ENCODE results near the gene OBI1.
"Not testable (repeated sequence)": the region's sequence is repeated elsewhere in the genome, so short reads cannot be mapped to it uniquely, and the experiment has no call there.

Gene OBI1

GRCh38 chr13:78652651-78653050, 6.3 kb downstream of the OBI1 start:
- no peak for DNase-seq (ENCODE audit: low spot score)
- no peak for TF ChIP-seq CTCF (IDR thresholded peaks at IDR 0.05; ENCODE audit: borderline replicate concordance, control extremely low read depth, extremely low read depth, insufficient read depth, missing control alignments)
- in situ Hi-C loops (cut with MboI; ENCODE audit: low sequenced_read_pairs, unreplicated experiment): no loop called here

- DNase-seq (ENCODE audit: low spot score): no peak
- in situ Hi-C loops (cut with MboI; ENCODE audit: low sequenced_read_pairs, unreplicated experiment): no loop called here
- TF ChIP-seq CTCF (IDR thresholded peaks at IDR 0.05; ENCODE audit: borderline replicate concordance, control extremely low read depth, extremely low read depth, insufficient read depth, missing control alignments): no peak
Measured at GRCh38 chr13:78650717-78651083, 8.3 kb downstream of the OBI1 start.

GRCh38 chr13:78649997-78650716, 8.8 kb downstream of the OBI1 start:
- DNase-seq (ENCODE audit: low spot score): no peak
- in situ Hi-C loops (cut with MboI; ENCODE audit: low sequenced_read_pairs, unreplicated experiment): no loop called here
- no peak for TF ChIP-seq CTCF (IDR thresholded peaks at IDR 0.05; ENCODE audit: borderline replicate concordance, control extremely low read depth, extremely low read depth, insufficient read depth, missing control alignments)

- DNase-seq (ENCODE audit: low spot score); in situ Hi-C loops (cut with MboI; ENCODE audit: low sequenced_read_pairs, unreplicated experiment): not testable (repeated sequence)
Measured at GRCh38 chr13:78647109-78647678, 11.8 kb downstream of the OBI1 start.

- in situ Hi-C loops (cut with MboI; ENCODE audit: low sequenced_read_pairs, unreplicated experiment): no loop called here
- DNase-seq (ENCODE audit: low spot score): peak; percentile 49
- no peak for TF ChIP-seq CTCF (IDR thresholded peaks at IDR 0.05; ENCODE audit: borderline replicate concordance, control extremely low read depth, extremely low read depth, insufficient read depth, missing control alignments)
Measured at GRCh38 chr13:78638216-78638615, 20.7 kb downstream of the OBI1 start.

GRCh38 chr13:78636495-78636894, 22.5 kb downstream of the OBI1 start:
- DNase-seq (ENCODE audit: low spot score): no peak
- in situ Hi-C loops (cut with MboI; ENCODE audit: low sequenced_read_pairs, unreplicated experiment): no loop called here
- no peak for TF ChIP-seq CTCF (IDR thresholded peaks at IDR 0.05; ENCODE audit: borderline replicate concordance, control extremely low read depth, extremely low read depth, insufficient read depth, missing control alignments)

GRCh38 chr13:78632996-78633395, 26.0 kb downstream of the OBI1 start:
- in situ Hi-C loops (cut with MboI; ENCODE audit: low sequenced_read_pairs, unreplicated experiment): no loop called here
- no peak for DNase-seq (ENCODE audit: low spot score)
- TF ChIP-seq CTCF (IDR thresholded peaks at IDR 0.05; ENCODE audit: borderline replicate concordance, control extremely low read depth, extremely low read depth, insufficient read depth, missing control alignments): no peak
